Activated naive CD8-positive, alpha-beta T cell treated with anti-CD3 and anti-CD28 coated beads, Interleukin-2, amount 10 ng/mL, durations not matched to agents 7 days and 5 days (primary cell): ENCODE results near the gene PRRX2. TPM values are rescaled to one million over a fixed set of nuclear protein-coding genes. Genes with fewer than 3 reads are reported as not detected.
A peak's percentile ranks its signal among the peaks of the same experiment; 100 is the strongest.

Experiments used
- ATAC-seq: fragments of 150-1000 bp; cut with Tn5 transposase; one replicate; pipeline ENCODE4 v1.10.0; 2021; ENCODE audit warnings: low read depth, moderate library complexity
- POLR2A ChIA-PET: fragments of 350-600 bp; sonication (Branson Sonifier 250); formaldehyde crosslinking; loops from one replicate; lab custom pipeline; 2021; ENCODE audit warnings: antibody characterized with exemption; lab: Charles Lee
- DNase-seq: peaks from one replicate; pipeline ENCODE4 v3.0.0; 2021
- H3K27ac Mint-ChIP-seq: one replicate; pipeline ENCODE4 v1.8.0; 2022; ENCODE audit warnings: mild to moderate bottlenecking, mixed read lengths
- H3K27me3 Mint-ChIP-seq: one replicate; pipeline ENCODE4 v1.8.0; 2022; ENCODE audit warnings: mild to moderate bottlenecking, moderate library complexity, mixed read lengths
- H3K36me3 Mint-ChIP-seq: one replicate; pipeline ENCODE4 v1.8.0; 2021; ENCODE audit warnings: mild to moderate bottlenecking, mixed read lengths
- H3K4me1 Mint-ChIP-seq: one replicate; pipeline ENCODE4 v1.8.0; 2021; ENCODE audit warnings: mixed read lengths
- H3K4me3 Mint-ChIP-seq: one replicate; pipeline ENCODE4 v1.8.0; 2022; ENCODE audit warnings: mild to moderate bottlenecking, moderate library complexity, mixed read lengths
- H3K9me3 Mint-ChIP-seq: one replicate; pipeline ENCODE4 v1.8.0; 2021; ENCODE audit warnings: mixed read lengths
- total RNA-seq, 2 experiments: library from RNA; stranded (reverse); gene quantifications; one replicate each; pipeline ENCODE4 v1.2.3, GENCODE V29; 2021

Gene PRRX2
- total RNA-seq, 2 experiments from 2014 or later, result not detected

DNA sequence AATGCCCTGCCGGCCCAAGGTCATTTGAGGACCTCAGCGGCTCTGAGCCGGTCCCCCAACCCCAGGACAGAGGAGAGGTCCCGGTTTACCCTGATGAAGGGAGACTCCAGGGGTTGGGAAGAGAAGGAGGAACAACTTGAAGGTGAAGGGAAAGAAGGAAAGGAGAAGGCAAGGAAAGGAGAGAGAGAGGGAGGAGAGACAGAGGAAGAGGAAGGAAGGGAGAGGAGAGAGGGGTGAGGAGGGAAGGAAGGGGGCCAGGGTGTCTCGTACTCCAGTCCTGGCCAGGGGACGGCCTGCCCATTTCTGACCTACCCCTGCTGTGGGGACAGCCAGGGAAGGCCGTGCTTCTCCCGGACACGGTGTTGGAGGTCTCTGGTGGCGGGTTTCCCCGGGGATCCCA is 1.9 kb downstream of the PRRX2 start:
- Mint-ChIP-seq H3K4me3 (no peak overlapping the region), H3K27ac (no peak overlapping the region), H3K36me3 (no peaks in the 10 kb centered on the region), H3K27me3 (peaks cover 28% of the 10 kb centered on the region), H3K4me1 (peaks cover 6% of the 10 kb centered on the region), H3K9me3 (no peaks in the 10 kb centered on the region)
- no peak for ATAC-seq
- no peak for DNase-seq
- POLR2A ChIA-PET, result no interaction called here

GRCh38 chr9:129667850-129668249 is 2.4 kb downstream of the PRRX2 start:
- peaks cover 6% of the 10 kb centered on the region for H3K4me1 Mint-ChIP-seq
- H3K36me3 Mint-ChIP-seq, result no peaks in the 10 kb centered on the region
- DNase-seq, result no peak
- no peak overlapping the region for H3K4me3 Mint-ChIP-seq
- H3K27ac Mint-ChIP-seq, result no peak overlapping the region
- ATAC-seq, result no peak
- H3K27me3 Mint-ChIP-seq, result peaks cover 24% of the 10 kb centered on the region
- POLR2A ChIA-PET, result no interaction called here
- no peaks in the 10 kb centered on the region for H3K9me3 Mint-ChIP-seq

GRCh38 chr9:129669141-129669718 is 3.8 kb downstream of the PRRX2 start:
- Mint-ChIP-seq H3K36me3 (no peaks in the 10 kb centered on the region), H3K27me3 (peaks cover 21% of the 10 kb centered on the region), H3K4me1 (peaks cover 6% of the 10 kb centered on the region), H3K4me3 (no peak overlapping the region), H3K9me3 (no peaks in the 10 kb centered on the region), H3K27ac (no peak overlapping the region)
- no peak for ATAC-seq
- DNase-seq, result no peak
- POLR2A ChIA-PET, result interaction anchor here (0.7 kb wide), 1 partner anchor 557 kb away, joined by 6 read pairs; no protein-coding TSS in a partner anchor

DNA sequence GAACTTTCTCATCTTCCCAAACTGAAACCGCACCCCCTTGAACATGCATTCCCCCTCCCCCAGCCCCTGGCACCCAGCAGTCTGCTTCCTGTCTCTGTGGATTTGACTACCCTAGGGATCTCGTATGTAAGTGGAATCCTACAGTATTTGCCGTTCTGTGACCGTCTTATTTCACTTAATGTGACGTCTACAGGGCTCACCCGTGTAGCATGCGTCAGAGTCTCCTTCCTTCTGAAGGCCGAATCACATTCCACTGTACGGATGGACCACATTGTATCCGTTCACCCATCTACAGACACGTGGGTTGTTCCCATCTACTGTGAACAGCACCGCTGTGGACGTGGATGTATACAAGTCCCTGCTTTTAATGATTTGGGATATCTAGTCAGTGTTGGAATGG is 4.5 kb downstream of the PRRX2 start:
- H3K27me3 Mint-ChIP-seq, result peaks cover 16% of the 10 kb centered on the region
- H3K27ac Mint-ChIP-seq, result no peak overlapping the region
- H3K9me3 Mint-ChIP-seq, result no peaks in the 10 kb centered on the region
- DNase-seq (no peak), ATAC-seq (no peak)
- H3K36me3 Mint-ChIP-seq, result no peaks in the 10 kb centered on the region
- POLR2A ChIA-PET, result no interaction called here
- peaks cover 3% of the 10 kb centered on the region for H3K4me1 Mint-ChIP-seq
- H3K4me3 Mint-ChIP-seq, result no peak overlapping the region

DNA sequence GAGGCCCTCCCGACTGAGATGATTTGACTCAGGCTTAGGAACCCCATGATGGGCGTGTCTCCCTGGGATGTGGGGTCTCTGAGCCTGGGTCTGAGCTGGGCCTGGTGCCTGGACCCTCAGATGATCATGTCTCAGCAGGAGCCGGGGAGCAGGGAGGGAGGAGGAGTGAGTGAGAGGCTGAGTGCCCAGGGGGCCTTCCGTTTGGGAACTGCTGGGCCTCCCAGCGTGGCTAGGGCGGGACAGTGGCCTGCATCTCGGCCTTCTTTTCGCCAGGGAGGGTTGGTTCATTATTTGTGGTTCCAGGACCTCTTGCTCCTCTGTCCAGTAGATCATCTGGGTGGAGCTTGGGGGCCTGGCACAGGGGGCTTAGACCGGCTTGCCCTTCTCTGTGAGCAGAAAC is 5.6 kb downstream of the PRRX2 start:
- ATAC-seq (no peak), DNase-seq (no peak)
- Mint-ChIP-seq H3K36me3 (no peaks in the 10 kb centered on the region), H3K9me3 (no peaks in the 10 kb centered on the region), H3K4me1 (no peaks in the 10 kb centered on the region), H3K27ac (no peak overlapping the region), H3K27me3 (peaks cover 11% of the 10 kb centered on the region), H3K4me3 (no peak overlapping the region)
- POLR2A ChIA-PET, result no interaction called here

GRCh38 chr9:129671519-129671918 is 6.1 kb downstream of the PRRX2 start:
- no peak overlapping the region for H3K27ac Mint-ChIP-seq
- no peak for DNase-seq

DNA sequence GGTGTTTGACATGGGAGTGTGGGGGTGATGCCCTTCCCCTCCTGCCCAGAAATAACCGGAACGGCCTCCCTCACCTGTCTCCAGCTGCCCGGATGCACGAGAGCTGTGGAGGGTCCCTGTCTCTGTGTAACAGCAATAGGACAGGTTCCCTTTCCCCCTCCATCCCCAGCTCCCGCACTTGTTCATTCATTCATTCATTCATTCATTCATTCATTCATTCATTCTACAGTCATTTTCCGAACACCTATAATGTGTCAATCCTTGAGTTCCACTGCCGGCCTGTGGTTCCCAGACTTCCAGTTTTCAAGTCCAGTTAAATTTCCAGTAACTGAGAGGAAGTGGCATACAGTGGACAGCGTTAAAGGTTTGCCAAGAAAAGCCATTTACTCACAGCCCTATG is 7.3 kb downstream of the PRRX2 start:
- Mint-ChIP-seq H3K36me3 (no peaks in the 10 kb centered on the region), H3K27ac (no peak overlapping the region), H3K9me3 (no peaks in the 10 kb centered on the region), H3K27me3 (peaks cover 9% of the 10 kb centered on the region), H3K4me3 (no peak overlapping the region), H3K4me1 (no peaks in the 10 kb centered on the region)
- ATAC-seq (no peak), DNase-seq (no peak)
- POLR2A ChIA-PET, result no interaction called here

More at GRCh38 chr9:129671519-129671918, 6.1 kb downstream of the PRRX2 start:
- H3K9me3 Mint-ChIP-seq, result no peaks in the 10 kb centered on the region
- H3K4me3 Mint-ChIP-seq, result no peak overlapping the region
- no peaks in the 10 kb centered on the region for H3K36me3 Mint-ChIP-seq
- H3K27me3 Mint-ChIP-seq, result peaks cover 11% of the 10 kb centered on the region
- H3K4me1 Mint-ChIP-seq, result no peaks in the 10 kb centered on the region
- POLR2A ChIA-PET, result no interaction called here
- ATAC-seq, result peak; percentile 12

DNA sequence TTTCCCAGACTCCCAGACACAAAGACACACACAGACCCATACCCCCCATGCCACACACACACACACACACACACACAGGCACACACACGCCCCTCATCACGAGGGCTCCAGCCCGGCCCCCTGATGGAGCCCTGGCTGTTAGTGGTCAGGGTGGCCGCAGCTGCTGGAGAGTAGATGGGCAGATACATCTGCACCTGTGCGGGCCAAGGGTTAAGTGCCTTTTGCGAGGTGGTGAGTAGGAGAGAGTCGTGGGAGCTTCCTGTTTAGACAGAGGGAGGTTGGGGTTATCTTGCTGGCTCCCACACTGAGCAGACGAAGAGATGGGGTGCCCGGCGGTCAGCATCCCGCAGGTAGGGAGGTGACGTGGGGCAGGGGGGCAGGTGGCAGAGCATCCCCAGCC is 8.2 kb downstream of the PRRX2 start:
- Mint-ChIP-seq H3K9me3 (no peaks in the 10 kb centered on the region), H3K27me3 (peaks cover 12% of the 10 kb centered on the region), H3K4me3 (no peak overlapping the region), H3K4me1 (no peaks in the 10 kb centered on the region), H3K27ac (no peak overlapping the region), H3K36me3 (no peaks in the 10 kb centered on the region)
- ATAC-seq, result no peak
- no peak for DNase-seq
- POLR2A ChIA-PET, result no interaction called here

DNA sequence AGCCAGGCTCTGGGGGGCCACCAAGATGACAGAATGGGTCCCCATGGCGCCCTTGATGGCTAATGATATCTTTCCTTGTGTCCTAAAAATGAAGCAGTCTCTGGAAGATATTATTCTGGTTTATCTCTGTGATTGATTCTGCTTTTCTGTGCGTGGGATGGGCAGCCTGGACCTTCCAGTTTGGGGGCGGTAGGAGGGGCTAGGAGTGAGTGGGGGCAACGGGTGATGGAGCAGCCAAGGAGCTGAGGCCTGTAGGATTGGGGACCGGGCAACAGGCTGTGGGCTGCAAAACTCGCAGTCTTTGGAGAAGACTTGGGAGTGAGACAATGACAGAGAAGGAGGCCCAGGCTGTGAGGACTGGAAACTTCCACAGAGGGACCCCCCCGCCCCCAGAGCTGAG is 8.8 kb downstream of the PRRX2 start:
- DNase-seq (no peak), ATAC-seq (no peak)
- Mint-ChIP-seq H3K27me3 (peaks cover 12% of the 10 kb centered on the region), H3K9me3 (no peaks in the 10 kb centered on the region), H3K4me1 (no peaks in the 10 kb centered on the region), H3K27ac (no peak overlapping the region), H3K36me3 (no peaks in the 10 kb centered on the region), H3K4me3 (no peak overlapping the region)
- POLR2A ChIA-PET, result interaction anchor here (1.0 kb wide), 1 partner anchor 16 kb away, joined by 3 read pairs; no protein-coding TSS in a partner anchor

- POLR2A ChIA-PET, result interaction anchor here (0.6 kb wide), 1 partner anchor 127 kb away, joined by 3 read pairs; no protein-coding TSS in a partner anchor
- Mint-ChIP-seq H3K9me3 (no peaks in the 10 kb centered on the region), H3K36me3 (no peaks in the 10 kb centered on the region), H3K27me3 (peaks cover 9% of the 10 kb centered on the region), H3K4me1 (no peaks in the 10 kb centered on the region), H3K27ac (no peak overlapping the region), H3K4me3 (no peak overlapping the region)
- ATAC-seq, result no peak
- DNase-seq, result no peak
Observed at GRCh38 chr9:129675620-129676019, 10.2 kb downstream of the PRRX2 start.

- no peak for DNase-seq
- Mint-ChIP-seq H3K4me3 (no peak overlapping the region), H3K4me1 (no peaks in the 10 kb centered on the region), H3K27me3 (peaks cover 9% of the 10 kb centered on the region), H3K27ac (no peak overlapping the region), H3K9me3 (no peaks in the 10 kb centered on the region), H3K36me3 (no peaks in the 10 kb centered on the region)
- ATAC-seq, result no peak
- POLR2A ChIA-PET, result interaction anchor here (0.6 kb wide), 1 partner anchor 126 kb away, joined by 3 read pairs; no protein-coding TSS in a partner anchor
Observed at GRCh38 chr9:129676287-129676686, 10.8 kb downstream of the PRRX2 start.

GRCh38 chr9:129676975-129677374 is 11.5 kb downstream of the PRRX2 start:
- DNase-seq (no peak), ATAC-seq (no peak)
- Mint-ChIP-seq H3K4me3 (no peak overlapping the region), H3K9me3 (no peaks in the 10 kb centered on the region), H3K4me1 (no peaks in the 10 kb centered on the region), H3K27ac (no peak overlapping the region), H3K27me3 (peaks cover 9% of the 10 kb centered on the region), H3K36me3 (no peaks in the 10 kb centered on the region)
- POLR2A ChIA-PET, result no interaction called here

DNA sequence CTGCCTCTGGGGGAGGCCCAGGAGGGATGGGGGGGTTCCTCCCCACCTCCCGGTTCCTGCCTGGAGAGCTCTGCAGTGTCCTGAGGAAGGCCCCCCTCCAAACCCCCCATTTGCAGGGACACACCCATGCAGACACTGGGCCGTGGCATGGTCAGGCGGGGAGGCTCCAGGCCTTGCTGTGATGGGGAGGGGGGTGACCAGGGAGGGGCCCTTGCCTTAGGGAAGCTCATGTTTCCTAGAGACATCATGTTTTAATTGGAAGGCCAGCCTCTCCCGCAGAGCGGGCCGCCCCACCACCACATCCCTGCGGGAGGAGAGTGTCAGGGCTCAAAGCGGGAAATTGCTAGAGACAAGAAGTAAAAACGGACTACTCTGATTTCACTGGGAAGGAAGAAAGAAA is 12.0 kb downstream of the PRRX2 start:
- ATAC-seq (no peak), DNase-seq (no peak)
- H3K9me3 Mint-ChIP-seq, result no peaks in the 10 kb centered on the region
- H3K36me3 Mint-ChIP-seq, result no peaks in the 10 kb centered on the region
- no peaks in the 10 kb centered on the region for H3K4me1 Mint-ChIP-seq
- POLR2A ChIA-PET, result no interaction called here
- H3K4me3 Mint-ChIP-seq, result no peak overlapping the region
- no peak overlapping the region for H3K27ac Mint-ChIP-seq
- peaks cover 9% of the 10 kb centered on the region for H3K27me3 Mint-ChIP-seq

GRCh38 chr9:129678844-129679243 is 13.4 kb downstream of the PRRX2 start:
- Mint-ChIP-seq H3K4me1 (no peaks in the 10 kb centered on the region), H3K36me3 (no peaks in the 10 kb centered on the region), H3K4me3 (no peak overlapping the region), H3K27ac (no peak overlapping the region), H3K27me3 (peaks cover 9% of the 10 kb centered on the region), H3K9me3 (no peaks in the 10 kb centered on the region)
- DNase-seq (no peak), ATAC-seq (no peak)
- POLR2A ChIA-PET, result no interaction called here
